ENCODE results near the gene GGNBP2.
"Not testable (repeated sequence)": the region's sequence is repeated elsewhere in the genome, so short reads cannot be mapped to it uniquely, and the experiment has no call there.

GGNBP2 gene

GRCh38 chr17:36544307-36545076 is at the start of gene GGNBP2:
Gene GGNBP2 (plus strand): TSS chr17:36544919. CDS start chr17:36545725, 806 bp downstream.
- in situ Hi-C loops (cut with HindIII; ENCODE audit: low sequenced_read_pairs) = no loop called here

GRCh38 chr17:36495076-36495578 is 49.6 kb upstream of the GGNBP2 start:
- in situ Hi-C loops (cut with HindIII; ENCODE audit: low sequenced_read_pairs) = no loop called here

GRCh38 chr17:36496018-36496789 is 48.5 kb upstream of the GGNBP2 start:
- in situ Hi-C loops (cut with HindIII; ENCODE audit: low sequenced_read_pairs) = no loop called here

GRCh38 chr17:36498155-36498554 is 46.6 kb upstream of the GGNBP2 start:
- in situ Hi-C loops (cut with HindIII; ENCODE audit: low sequenced_read_pairs) = no loop called here

- in situ Hi-C loops (cut with HindIII; ENCODE audit: low sequenced_read_pairs) = no loop called here
Measured at GRCh38 chr17:36498560-36499300, 46.0 kb upstream of the GGNBP2 start.

GRCh38 chr17:36500745-36501225 is 43.9 kb upstream of the GGNBP2 start:
- in situ Hi-C loops (cut with HindIII; ENCODE audit: low sequenced_read_pairs) = no loop called here

- in situ Hi-C loops (cut with HindIII; ENCODE audit: low sequenced_read_pairs) = no loop called here
Measured at GRCh38 chr17:36501351-36501750, 43.4 kb upstream of the GGNBP2 start.

- in situ Hi-C loops (cut with HindIII; ENCODE audit: low sequenced_read_pairs) = no loop called here
Measured at GRCh38 chr17:36501963-36502362, 42.8 kb upstream of the GGNBP2 start.

GRCh38 chr17:36503456-36504155 is 41.1 kb upstream of the GGNBP2 start:
- in situ Hi-C loops (cut with HindIII; ENCODE audit: low sequenced_read_pairs) = no loop called here

- in situ Hi-C loops (cut with HindIII; ENCODE audit: low sequenced_read_pairs) = no loop called here
Measured at GRCh38 chr17:36504156-36504545, 40.6 kb upstream of the GGNBP2 start.

- in situ Hi-C loops (cut with HindIII; ENCODE audit: low sequenced_read_pairs) = no loop called here
Measured at GRCh38 chr17:36505171-36505570, 39.5 kb upstream of the GGNBP2 start.

GRCh38 chr17:36506249-36506826 is 38.4 kb upstream of the GGNBP2 start:
- in situ Hi-C loops (cut with HindIII; ENCODE audit: low sequenced_read_pairs) = no loop called here

GRCh38 chr17:36506831-36507230 is 37.9 kb upstream of the GGNBP2 start:
- in situ Hi-C loops (cut with HindIII; ENCODE audit: low sequenced_read_pairs) = no loop called here

- in situ Hi-C loops (cut with HindIII; ENCODE audit: low sequenced_read_pairs) = no loop called here
Measured at GRCh38 chr17:36507266-36507665, 37.5 kb upstream of the GGNBP2 start.

- in situ Hi-C loops (cut with HindIII; ENCODE audit: low sequenced_read_pairs) = not testable (repeated sequence)
Measured at GRCh38 chr17:36508439-36508838, 36.3 kb upstream of the GGNBP2 start.

GRCh38 chr17:36509272-36509985 is 35.3 kb upstream of the GGNBP2 start:
- in situ Hi-C loops (cut with HindIII; ENCODE audit: low sequenced_read_pairs) = no loop called here

GRCh38 chr17:36510636-36511035 is 34.1 kb upstream of the GGNBP2 start:
- in situ Hi-C loops (cut with HindIII; ENCODE audit: low sequenced_read_pairs) = no loop called here

- in situ Hi-C loops (cut with HindIII; ENCODE audit: low sequenced_read_pairs) = no loop called here
Measured at GRCh38 chr17:36511216-36511615, 33.5 kb upstream of the GGNBP2 start.

- in situ Hi-C loops (cut with HindIII; ENCODE audit: low sequenced_read_pairs) = no loop called here
Measured at GRCh38 chr17:36512641-36513040, 32.1 kb upstream of the GGNBP2 start.

GRCh38 chr17:36514856-36515255 is 29.9 kb upstream of the GGNBP2 start:
- in situ Hi-C loops (cut with HindIII; ENCODE audit: low sequenced_read_pairs) = no loop called here
